Measurements from ENCODE around the gene TRAM2.
A peak's percentile ranks its signal among the peaks of the same experiment; 100 is the strongest.

The TRAM2 gene

DNA sequence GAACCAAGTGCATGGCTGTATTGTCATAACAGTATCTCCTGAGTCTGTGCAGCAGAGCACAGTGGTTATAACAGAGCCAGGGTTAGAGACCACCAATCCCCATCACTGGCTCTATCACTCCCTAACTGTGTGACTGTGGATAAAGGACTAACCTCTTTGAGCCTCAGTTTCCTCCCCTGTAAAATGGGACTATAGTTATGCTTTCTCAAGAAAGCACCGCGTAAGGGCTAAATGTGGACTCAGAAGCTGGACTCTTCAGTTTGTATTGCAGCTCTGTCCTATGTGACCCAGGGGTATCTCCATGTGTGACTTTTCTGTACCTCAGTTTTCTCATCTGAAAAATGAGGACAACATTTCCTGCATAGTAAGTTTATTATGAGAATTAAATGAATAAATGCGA lies 59.9 kb downstream of the TRAM2 start:
- no peak for DNase-seq
- Histone ChIP-seq H3K36me3 (peaks cover 5 to 24% (median 17%) of the 10 kb centered on the region in 3 donors), H3K4me1 (peaks cover 7 to 98% (median 60%) of the 10 kb centered on the region in 4 donors), H3K9me3 (no peaks in the 10 kb centered on the region), H3K27me3 (no peaks in the 10 kb centered on the region), H3K4me3 (no peak overlapping the region), H3K27ac (peak overlapping the region; percentile 83 to 86)
- intact Hi-C loops (cut with DNase I; ENCODE audit: low total_unique reads), result no loop called here
- TF ChIP-seq, protein P1, sequence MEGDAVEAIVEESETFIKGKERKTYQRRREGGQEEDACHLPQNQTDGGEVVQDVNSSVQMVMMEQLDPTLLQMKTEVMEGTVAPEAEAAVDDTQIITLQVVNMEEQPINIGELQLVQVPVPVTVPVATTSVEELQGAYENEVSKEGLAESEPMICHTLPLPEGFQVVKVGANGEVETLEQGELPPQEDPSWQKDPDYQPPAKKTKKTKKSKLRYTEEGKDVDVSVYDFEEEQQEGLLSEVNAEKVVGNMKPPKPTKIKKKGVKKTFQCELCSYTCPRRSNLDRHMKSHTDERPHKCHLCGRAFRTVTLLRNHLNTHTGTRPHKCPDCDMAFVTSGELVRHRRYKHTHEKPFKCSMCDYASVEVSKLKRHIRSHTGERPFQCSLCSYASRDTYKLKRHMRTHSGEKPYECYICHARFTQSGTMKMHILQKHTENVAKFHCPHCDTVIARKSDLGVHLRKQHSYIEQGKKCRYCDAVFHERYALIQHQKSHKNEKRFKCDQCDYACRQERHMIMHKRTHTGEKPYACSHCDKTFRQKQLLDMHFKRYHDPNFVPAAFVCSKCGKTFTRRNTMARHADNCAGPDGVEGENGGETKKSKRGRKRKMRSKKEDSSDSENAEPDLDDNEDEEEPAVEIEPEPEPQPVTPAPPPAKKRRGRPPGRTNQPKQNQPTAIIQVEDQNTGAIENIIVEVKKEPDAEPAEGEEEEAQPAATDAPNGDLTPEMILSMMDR (IDR thresholded peaks at IDR 0.05), result no peak

- no peak for DNase-seq
- no peaks in the 10 kb centered on the region for H3K27me3 ChIP-seq
- H3K4me3 ChIP-seq, result no peak overlapping the region
- no peaks in the 10 kb centered on the region for H3K9me3 ChIP-seq
- H3K27ac ChIP-seq, result peak overlapping the region; percentile 83 to 86
- H3K36me3 ChIP-seq, result peaks cover 5 to 24% (median 17%) of the 10 kb centered on the region in 3 donors
- intact Hi-C loops (cut with DNase I; ENCODE audit: low total_unique reads), result no loop called here
- TF ChIP-seq, protein P1 (IDR thresholded peaks at IDR 0.05), result no peak
- H3K4me1 ChIP-seq, result peaks cover 7 to 98% (median 59%) of the 10 kb centered on the region in 4 donors
Measured at GRCh38 chr6:52516269-52516668, 60.6 kb downstream of the TRAM2 start.

DNA sequence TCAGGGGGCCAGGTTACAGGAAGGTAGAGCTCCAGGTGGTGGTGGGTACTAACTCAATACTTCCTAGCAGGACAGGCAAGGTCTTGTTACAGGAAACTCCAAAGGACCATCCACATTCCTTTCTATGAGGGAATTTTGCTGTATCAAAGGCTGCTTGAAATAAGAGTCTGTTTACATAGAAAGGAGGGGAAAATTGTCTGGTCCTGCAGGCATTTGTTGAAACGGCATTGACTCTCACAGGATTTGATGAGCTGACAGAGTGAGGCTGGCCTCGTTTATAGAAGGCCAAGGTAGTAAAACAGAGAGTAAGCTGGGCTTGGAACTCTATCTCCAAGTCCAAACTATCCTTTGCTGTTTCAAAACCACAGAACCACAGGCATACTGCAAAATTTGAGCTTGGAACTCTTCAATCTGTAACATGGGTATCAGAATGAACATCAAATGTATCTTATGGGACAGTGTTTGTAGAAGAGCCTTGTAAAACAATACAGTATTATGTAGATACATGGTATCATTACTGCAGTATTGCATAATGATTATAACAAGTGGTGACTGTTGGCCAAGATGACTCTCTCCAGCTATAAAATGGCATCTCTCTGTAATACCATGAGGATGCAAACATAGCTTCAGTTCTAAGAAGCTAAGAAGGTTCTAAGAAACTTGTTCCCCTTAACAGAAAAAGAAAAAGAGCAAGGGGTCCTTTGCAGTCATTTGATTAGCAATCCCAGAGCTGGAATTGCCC lies 61.5 kb downstream of the TRAM2 start:
- Histone ChIP-seq H3K4me3 (no peak overlapping the region), H3K9me3 (no peaks in the 10 kb centered on the region), H3K27me3 (no peaks in the 10 kb centered on the region), H3K4me1 (peaks cover 7 to 98% (median 56%) of the 10 kb centered on the region in 4 donors), H3K36me3 (peaks cover 5 to 24% (median 17%) of the 10 kb centered on the region in 3 donors), H3K27ac (peak overlapping the region; percentile 41 to 83)
- no peak for DNase-seq
- TF ChIP-seq, protein P1 (IDR thresholded peaks at IDR 0.05), result no peak
- intact Hi-C loops (cut with DNase I; ENCODE audit: low total_unique reads), result no loop called here

- peaks cover 6 to 28% (median 18%) of the 10 kb centered on the region in 3 donors for H3K36me3 ChIP-seq
- peaks cover 7 to 98% (median 57%) of the 10 kb centered on the region in 4 donors for H3K4me1 ChIP-seq
- no peaks in the 10 kb centered on the region for H3K27me3 ChIP-seq
- intact Hi-C loops (cut with DNase I; ENCODE audit: low total_unique reads), result no loop called here
- no peaks in the 10 kb centered on the region for H3K9me3 ChIP-seq
- no peak overlapping the region for H3K4me3 ChIP-seq
- peak overlapping the region; percentile 41 to 83 for H3K27ac ChIP-seq
- TF ChIP-seq, protein P1 (IDR thresholded peaks at IDR 0.05), result no peak
- peak; percentile 74 to 82 for DNase-seq
Measured at GRCh38 chr6:52514514-52514913, 62.3 kb downstream of the TRAM2 start.

DNA sequence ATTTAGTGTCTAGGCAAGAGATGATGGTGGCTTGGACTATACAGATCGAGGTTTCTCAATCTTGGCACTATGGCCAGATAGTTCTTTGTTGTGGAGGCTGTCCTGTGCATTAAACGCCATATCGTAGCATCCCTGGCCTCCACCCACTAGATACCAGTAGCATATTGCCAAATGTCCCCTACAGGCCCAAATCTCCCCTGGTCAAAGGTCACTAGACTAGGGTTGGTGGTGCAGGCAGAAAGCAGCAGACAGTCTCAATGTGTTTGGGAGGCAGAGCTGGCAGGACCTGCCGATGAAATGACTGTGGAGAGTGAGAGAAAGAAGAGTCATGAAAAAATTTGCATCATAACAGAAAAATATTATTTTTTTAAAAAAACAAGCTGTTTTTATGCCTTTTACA lies 63.0 kb downstream of the TRAM2 start:
- TF ChIP-seq, protein P1 (IDR thresholded peaks at IDR 0.05), result no peak
- no peak overlapping the region for H3K4me3 ChIP-seq
- H3K36me3 ChIP-seq, result peaks cover 12 to 34% (median 24%) of the 10 kb centered on the region in 3 donors
- intact Hi-C loops (cut with DNase I; ENCODE audit: low total_unique reads), result no loop called here
- DNase-seq, result no peak
- H3K27me3 ChIP-seq, result no peaks in the 10 kb centered on the region
- H3K9me3 ChIP-seq, result no peaks in the 10 kb centered on the region
- peaks cover 7 to 96% (median 58%) of the 10 kb centered on the region in 4 donors for H3K4me1 ChIP-seq
- peak overlapping the region; percentile 82 to 83 for H3K27ac ChIP-seq

Data from tibial artery (tissue), 4 donors.